Ovary (tissue), 10 donors: ENCODE measurements around the gene TMEM126A. TPM values are rescaled to one million over a fixed set of nuclear protein-coding genes. Genes with fewer than 3 reads are reported as not detected.
"Not testable (repeated sequence)": the region's sequence is repeated elsewhere in the genome, so short reads cannot be mapped to it uniquely, and the experiment has no call there.

Experiments used
- DNase-seq, 5 donors: peaks; one replicate each; pipeline ENCODE4 v3.0.0-alpha.2; 2019 to 2020
- H3K27ac ChIP-seq, 2 donors: fragments of 200-600 bp; one replicate each; pipeline versions ENCODE4 v1.5.1 to v1.8.0; 2019 to 2022
- H3K27me3 ChIP-seq: fragments of 200-600 bp; one replicate; pipeline ENCODE4 v1.8.0; 2022
- H3K36me3 ChIP-seq: fragments of 200-600 bp; sonication (generic); one replicate; pipeline ENCODE4 v1.5.1; 2019
- H3K4me1 ChIP-seq: one replicate; pipeline ENCODE4 v1.8.1; 2013; ENCODE audit warnings: mild to moderate bottlenecking, moderate library complexity; ENCODE audit not compliant: insufficient read depth
- H3K4me3 ChIP-seq: fragments of 200-600 bp; sonication (generic); one replicate; pipeline ENCODE4 v1.5.1; 2017
- H3K9me3 ChIP-seq, 2 donors: fragments of 200-600 bp in 1 of 2; sonication (generic) in 1 of 2; one replicate each; pipeline versions ENCODE4 v1.5.1 to v1.8.1; 2013 to 2019; ENCODE audit warnings: mild to moderate bottlenecking in 1 of 2, moderate library complexity in 1 of 2
- EP300 ChIP-seq: sonication (generic); formaldehyde crosslinking; IDR thresholded peaks from one replicate; pipeline ENCODE4 v1.6.1; 2017; ENCODE audit warnings: antibody characterized with exemption
- POLR2A ChIP-seq: fragments of 450-650 bp; IDR thresholded peaks from one replicate; pipeline ENCODE4 v1.6.1; 2017; ENCODE audit warnings: antibody characterized with exemption, mild to moderate bottlenecking, moderate library complexity
- WGBS, 3 donors: extraction: QIAGEN DNeasy Blood & Tissue Kit in 1 of 3; methylation state at CpG; one replicate each; pipeline versions ENCODE4 v1.1.5 to v1.1.7; 2013 to 2017; 5-methylcytosine and 5-hydroxymethylcytosine counted together
- intact Hi-C, 4 donors: fragments of 100-400 bp; cut with DNase I; formaldehyde crosslinking; loops; one replicate each; pipeline versions ENCODE4 v1.11.0 to v1.15.1; 2022 to 2023
- long read RNA-seq, 3 donors: library from polyadenylated mRNA in 2 of 3; unstranded in 2 of 3; transcript quantifications; one replicate each; pipeline ENCODE4 v2.0.0 and lab custom pipeline, GENCODE V29; 2021 to 2026
- polyA plus RNA-seq, 2 donors: library from polyadenylated mRNA; stranded (reverse); fragments of 200-250 nt in 1 of 2; fragments of 350-450 nt in 1 of 2; fragmentation: Illumina TruSeq in 1 of 2; extraction: RNeasy Lipid Tissue Mini Kit (QIAGEN cat#74804) in 1 of 2; gene quantifications; one replicate each; pipeline ENCODE4 v1.2.3, GENCODE V29; 2013 to 2014
- total RNA-seq, 7 donors: library from RNA; depleted of rRNA in 2 of 7; stranded (reverse); fragments of >200 nt in 2 of 7; fragmentation: NEBNext Ultra II Directional in 3 of 7; extraction: Animal tissue kit (Norgen Biotek cat#: 25700) in 3 of 7; gene quantifications; one replicate each; pipeline versions ENCODE4 v1.1.0 to v1.2.4, GENCODE V29; 2016 to 2023
- TF ChIP-seq, protein P1 (sequence below), 3 donors: fragments of 450-650 bp in 2 of 3; fragments of 200-600 bp in 1 of 3; IDR thresholded peaks; one replicate each; pipeline versions ENCODE4 v1.5.1 to v1.8.0; 2016 to 2022; ENCODE audit warnings: antibody characterized with exemption in 3 of 3, mild to moderate bottlenecking in 1 of 3
- donor health status: DM: no; HTN: no; CAD: no; lungs with moderate emphysema.
- donor health status: DM: no; HTN: no; CAD: no.
- donor health status: Bipolar disorder and iron deficiency.
- donor health status: DM: yes; HTN: yes; CAD: no.
- donor health status: DM: no; HTN: no; CAD: no.
- donor health status: DM: yes; HTN: yes; CAD: no.

The TMEM126A gene
- total RNA-seq (10 to 100 TPM; 16.9 to 26.3 (median 21.3) TPM), polyA plus RNA-seq (10 to 100 TPM; 27.1 to 31.5 TPM)
- long read RNA-seq, donor 1, partial matches to known transcripts: 0 of 2 reads
- long read RNA-seq, donor 1, other reads (novel, unspliced or antisense): 1 of 2 reads
- long read RNA-seq, donor 2, transcript TMEM126A-201 (5 exons, 739 nt): major isoform, 24 of 24 reads
- long read RNA-seq, donor 2, partial matches to known transcripts: 0 of 24 reads
- long read RNA-seq, donor 2, other reads (novel, unspliced or antisense): 0 of 24 reads
- long read RNA-seq, donor 3, transcript TMEM126A-201 (5 exons, 739 nt): major isoform, 7 of 8 reads
- long read RNA-seq, donor 3, partial matches to known transcripts: 0 of 8 reads
- long read RNA-seq, donor 3, other reads (novel, unspliced or antisense): 0 of 8 reads

GRCh38 chr11:85647604-85648299 lies at the start of gene TMEM126A:
Gene TMEM126A (plus strand): TSS chr11:85647967. CDS start chr11:85650256, 2,289 bp downstream.
- H3K9me3 ChIP-seq: no peaks in the 10 kb centered on the region
- intact Hi-C loops: no loop called here
- WGBS, 3 donors: 0% methylated on average over 33 of the region's 33 CpGs
- peak within 1 kb of the TSS; percentile 66 to 80 for H3K27ac ChIP-seq
- peak within 1 kb of the TSS; percentile 64 for H3K4me3 ChIP-seq
- no peaks in the 10 kb centered on the region for H3K36me3 ChIP-seq
- no peaks in the 10 kb centered on the region for H3K27me3 ChIP-seq
- H3K4me1 ChIP-seq: peaks cover 1% of the 10 kb centered on the region
- TF ChIP-seq POLR2A (peak; percentile 63), EP300 (no peak)
- TF ChIP-seq, protein P1, sequence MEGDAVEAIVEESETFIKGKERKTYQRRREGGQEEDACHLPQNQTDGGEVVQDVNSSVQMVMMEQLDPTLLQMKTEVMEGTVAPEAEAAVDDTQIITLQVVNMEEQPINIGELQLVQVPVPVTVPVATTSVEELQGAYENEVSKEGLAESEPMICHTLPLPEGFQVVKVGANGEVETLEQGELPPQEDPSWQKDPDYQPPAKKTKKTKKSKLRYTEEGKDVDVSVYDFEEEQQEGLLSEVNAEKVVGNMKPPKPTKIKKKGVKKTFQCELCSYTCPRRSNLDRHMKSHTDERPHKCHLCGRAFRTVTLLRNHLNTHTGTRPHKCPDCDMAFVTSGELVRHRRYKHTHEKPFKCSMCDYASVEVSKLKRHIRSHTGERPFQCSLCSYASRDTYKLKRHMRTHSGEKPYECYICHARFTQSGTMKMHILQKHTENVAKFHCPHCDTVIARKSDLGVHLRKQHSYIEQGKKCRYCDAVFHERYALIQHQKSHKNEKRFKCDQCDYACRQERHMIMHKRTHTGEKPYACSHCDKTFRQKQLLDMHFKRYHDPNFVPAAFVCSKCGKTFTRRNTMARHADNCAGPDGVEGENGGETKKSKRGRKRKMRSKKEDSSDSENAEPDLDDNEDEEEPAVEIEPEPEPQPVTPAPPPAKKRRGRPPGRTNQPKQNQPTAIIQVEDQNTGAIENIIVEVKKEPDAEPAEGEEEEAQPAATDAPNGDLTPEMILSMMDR (IDR thresholded peaks at IDR 0.05): no peak
- DNase-seq: peak; percentile 82 to 91 (median 88)

GRCh38 chr11:85599083-85599482 lies 48.7 kb upstream of the TMEM126A start:
- Histone ChIP-seq H3K4me1 (no peaks in the 10 kb centered on the region), H3K9me3 (no peaks in the 10 kb centered on the region), H3K36me3 (no peaks in the 10 kb centered on the region), H3K27me3 (no peaks in the 10 kb centered on the region), H3K4me3 (no peak overlapping the region), H3K27ac (no peak overlapping the region)
- intact Hi-C loops: no loop called here
- TF ChIP-seq POLR2A (no peak), EP300 (no peak)
- TF ChIP-seq, protein P1 (IDR thresholded peaks at IDR 0.05): no peak
- no peak for DNase-seq
- WGBS, 3 donors: 70 to 73% (median 71%) methylated on average over 5 of the region's 5 CpGs

- WGBS, 3 donors: 98 to 100% (median 99%) methylated on average over 2 of the region's 2 CpGs
- no peaks in the 10 kb centered on the region for H3K36me3 ChIP-seq
- TF ChIP-seq EP300 (no peak), POLR2A (no peak)
- TF ChIP-seq, protein P1 (IDR thresholded peaks at IDR 0.05): no peak
- intact Hi-C loops: no loop called here
- H3K4me3 ChIP-seq: no peak overlapping the region
- H3K4me1 ChIP-seq: no peaks in the 10 kb centered on the region
- DNase-seq: no peak
- no peaks in the 10 kb centered on the region for H3K27me3 ChIP-seq
- H3K9me3 ChIP-seq: no peaks in the 10 kb centered on the region
- no peak overlapping the region for H3K27ac ChIP-seq
Observed at GRCh38 chr11:85602526-85603213, 45.1 kb upstream of the TMEM126A start.

DNA sequence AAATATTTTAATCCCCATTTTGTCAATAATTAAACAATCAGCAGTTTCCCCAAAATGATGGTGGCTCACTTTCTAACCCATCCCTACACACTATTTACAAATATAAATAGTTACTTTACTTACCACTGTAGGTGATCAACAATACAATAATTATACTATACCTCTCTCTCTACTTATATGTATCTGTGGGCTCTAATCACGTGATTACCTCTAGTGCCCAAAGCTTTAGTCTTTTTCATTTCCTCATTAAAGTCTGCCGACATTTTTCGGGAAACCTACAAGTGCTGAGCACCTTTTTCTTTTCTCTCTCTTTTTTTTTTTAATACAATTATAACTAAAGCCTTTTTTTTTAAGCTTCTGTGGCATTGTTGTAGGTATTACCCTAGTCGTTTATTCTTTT lies 44.5 kb upstream of the TMEM126A start:
- WGBS, 3 donors: 93 to 95% (median 94%) methylated on average over 4 of the region's 4 CpGs
- TF ChIP-seq EP300: no peak
- TF ChIP-seq, protein P1 (IDR thresholded peaks at IDR 0.05): no peak
- no peaks in the 10 kb centered on the region for H3K9me3 ChIP-seq
- no peaks in the 10 kb centered on the region for H3K27me3 ChIP-seq
- H3K27ac ChIP-seq: no peak overlapping the region
- no peaks in the 10 kb centered on the region for H3K4me1 ChIP-seq
- intact Hi-C loops: no loop called here
- no peak for DNase-seq
- H3K4me3 ChIP-seq: no peak overlapping the region
- H3K36me3 ChIP-seq: no peaks in the 10 kb centered on the region

GRCh38 chr11:85606237-85606636 lies 41.5 kb upstream of the TMEM126A start:
- H3K9me3 ChIP-seq, intact Hi-C loops, H3K4me1 ChIP-seq, H3K36me3 ChIP-seq, H3K4me3 ChIP-seq, H3K27me3 ChIP-seq, H3K27ac ChIP-seq, DNase-seq: not testable (repeated sequence)
- 94 to 98% (median 96%) methylated on average over 3 of the region's 3 CpGs for WGBS, 3 donors

GRCh38 chr11:85608621-85609020 lies 39.1 kb upstream of the TMEM126A start:
- H3K9me3 ChIP-seq, H3K27me3 ChIP-seq, H3K4me1 ChIP-seq, H3K27ac ChIP-seq, H3K36me3 ChIP-seq, DNase-seq, H3K4me3 ChIP-seq, intact Hi-C loops: not testable (repeated sequence)

DNA sequence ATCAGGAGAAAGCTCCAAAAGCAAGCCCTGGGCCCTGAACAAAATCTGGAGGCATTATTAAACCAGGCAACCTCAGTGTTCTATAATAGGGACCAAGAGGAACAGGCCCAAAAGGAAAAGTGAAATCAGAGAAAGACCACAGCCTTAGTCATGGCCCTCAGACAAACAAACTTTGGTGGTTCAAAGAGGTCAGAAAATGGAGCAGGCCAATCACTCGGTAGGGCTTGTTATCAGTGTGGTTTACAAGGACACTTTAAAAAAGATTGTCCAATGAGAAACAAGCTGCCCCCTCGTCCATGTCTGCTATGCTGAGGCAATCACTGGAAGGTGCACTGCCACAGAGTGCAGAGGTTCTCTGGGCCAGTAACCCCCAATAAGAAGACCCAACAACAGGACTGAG lies 38.5 kb upstream of the TMEM126A start:
- H3K27me3 ChIP-seq, H3K4me3 ChIP-seq, H3K36me3 ChIP-seq, DNase-seq, H3K27ac ChIP-seq, H3K4me1 ChIP-seq, intact Hi-C loops, H3K9me3 ChIP-seq: not testable (repeated sequence)
- 49 to 74% (median 60%) methylated on average over 2 of the region's 2 CpGs for WGBS, 3 donors
